Hepatocyte (in vitro differentiated cells): ENCODE results near the gene ERICH4.

Experiments used
- CTCF ChIP-seq: fragments of 200-600 bp; sonication (generic); IDR thresholded peaks from 2 replicates; pipeline ENCODE4 v1.5.1; 2016; ENCODE audit warnings: antibody characterized with exemption, mild to moderate bottlenecking; ENCODE audit not compliant: poor library complexity
- EZH2 ChIP-seq: fragments of 200-600 bp; sonication (generic); IDR thresholded peaks from 2 replicates; pipeline ENCODE4 v1.6.1; 2016; ENCODE audit warnings: antibody characterized with exemption, mild to moderate bottlenecking, borderline replicate concordance
- EZH2phosphoT487 ChIP-seq: fragments of 200-600 bp; sonication (generic); IDR thresholded peaks from one replicate; pipeline ENCODE4 v1.6.1; 2018; ENCODE audit warnings: antibody characterized with exemption, mild to moderate bottlenecking, low read depth, moderate library complexity; ENCODE audit not compliant: unreplicated experiment, severe bottlenecking

- TF ChIP-seq CTCF (no peak), EZH2phosphoT487 (no peak), EZH2 (no peak)
Observed at GRCh38 chr19:41428481-41428859, 14.5 kb upstream of the ERICH4 start.
